Activated naive CD8-positive, alpha-beta T cell treated with anti-CD3 and anti-CD28 coated beads, Interleukin-2, amount 10 ng/mL, durations not matched to agents 7 days and 5 days (primary cell): ENCODE results near the gene C11orf91. TPM values are rescaled to one million over a fixed set of nuclear protein-coding genes. Genes with fewer than 3 reads are reported as not detected.

Experiments
- ATAC-seq: fragments of 150-1000 bp; cut with Tn5 transposase; one replicate; pipeline ENCODE4 v1.10.0; 2021; ENCODE audit warnings: low read depth, moderate library complexity
- POLR2A ChIA-PET: fragments of 350-600 bp; sonication (Branson Sonifier 250); formaldehyde crosslinking; loops from one replicate; lab custom pipeline; 2021; ENCODE audit warnings: antibody characterized with exemption; lab: Charles Lee
- DNase-seq: peaks from one replicate; pipeline ENCODE4 v3.0.0; 2021
- H3K27ac Mint-ChIP-seq: one replicate; pipeline ENCODE4 v1.8.0; 2022; ENCODE audit warnings: mild to moderate bottlenecking, mixed read lengths
- H3K27me3 Mint-ChIP-seq: one replicate; pipeline ENCODE4 v1.8.0; 2022; ENCODE audit warnings: mild to moderate bottlenecking, moderate library complexity, mixed read lengths
- H3K36me3 Mint-ChIP-seq: one replicate; pipeline ENCODE4 v1.8.0; 2021; ENCODE audit warnings: mild to moderate bottlenecking, mixed read lengths
- H3K4me1 Mint-ChIP-seq: one replicate; pipeline ENCODE4 v1.8.0; 2021; ENCODE audit warnings: mixed read lengths
- H3K4me3 Mint-ChIP-seq: one replicate; pipeline ENCODE4 v1.8.0; 2022; ENCODE audit warnings: mild to moderate bottlenecking, moderate library complexity, mixed read lengths
- H3K9me3 Mint-ChIP-seq: one replicate; pipeline ENCODE4 v1.8.0; 2021; ENCODE audit warnings: mixed read lengths
- total RNA-seq, 2 experiments: library from RNA; stranded (reverse); gene quantifications; one replicate each; pipeline ENCODE4 v1.2.3, GENCODE V29; 2021

The C11orf91 gene
- under 1 TPM in 1 of 2 experiments, not detected in 1; 0.40 TPM for total RNA-seq

GRCh38 chr11:33700502-33701271, at the start of gene C11orf91:
TSS of gene C11orf91 (minus strand) at chr11:33700826. CDS start at chr11:33700740, 86 bp downstream.
- DNase-seq (peak; percentile 99), ATAC-seq (peak; percentile 93)
- Mint-ChIP-seq H3K27me3 (peaks cover 32% of the 10 kb centered on the region), H3K27ac (peak within 1 kb of the TSS; percentile 82), H3K4me3 (peak within 1 kb of the TSS; percentile 83), H3K36me3 (no peaks in the 10 kb centered on the region), H3K4me1 (peaks cover 22% of the 10 kb centered on the region), H3K9me3 (no peaks in the 10 kb centered on the region)
- POLR2A ChIA-PET, result interaction anchor here (0.9 to 1.0 kb wide), 2 partner anchors 36 to 47 kb away, joined by 3 read pairs; no protein-coding TSS in a partner anchor

GRCh38 chr11:33747979-33748378, 47.4 kb upstream of the C11orf91 start:
- H3K9me3 Mint-ChIP-seq, result no peaks in the 10 kb centered on the region
- no peak overlapping the region for H3K27ac Mint-ChIP-seq
- H3K4me1 Mint-ChIP-seq, result no peaks in the 10 kb centered on the region
- H3K4me3 Mint-ChIP-seq, result no peak overlapping the region
- no peaks in the 10 kb centered on the region for H3K27me3 Mint-ChIP-seq
- DNase-seq (no peak), ATAC-seq (no peak)
- peaks cover 14% of the 10 kb centered on the region for H3K36me3 Mint-ChIP-seq
- POLR2A ChIA-PET, result interaction anchor here (1.0 kb wide), 1 partner anchor 47 kb away, joined by 3 read pairs; the partner anchor contains the start of gene C11orf91

GRCh38 chr11:33743291-33743690, 42.7 kb upstream of the C11orf91 start:
- Mint-ChIP-seq H3K4me1 (no peaks in the 10 kb centered on the region), H3K4me3 (no peak overlapping the region), H3K27me3 (peaks cover 3% of the 10 kb centered on the region), H3K9me3 (no peaks in the 10 kb centered on the region), H3K27ac (no peak overlapping the region), H3K36me3 (peaks cover 13% of the 10 kb centered on the region)
- POLR2A ChIA-PET, result no interaction called here
- DNase-seq, result no peak
- no peak for ATAC-seq

GRCh38 chr11:33742249-33742851, 41.7 kb upstream of the C11orf91 start:
- Mint-ChIP-seq H3K4me3 (no peak overlapping the region), H3K27me3 (peaks cover 9% of the 10 kb centered on the region), H3K9me3 (no peaks in the 10 kb centered on the region), H3K36me3 (peaks cover 13% of the 10 kb centered on the region), H3K27ac (no peak overlapping the region), H3K4me1 (no peaks in the 10 kb centered on the region)
- ATAC-seq, result no peak
- POLR2A ChIA-PET, result no interaction called here
- DNase-seq, result no peak

- peaks cover 9% of the 10 kb centered on the region for H3K27me3 Mint-ChIP-seq
- peaks cover 10% of the 10 kb centered on the region for H3K36me3 Mint-ChIP-seq
- H3K4me1 Mint-ChIP-seq, result peaks cover 4% of the 10 kb centered on the region
Measured at GRCh38 chr11:33741806-33742205, 41.2 kb upstream of the C11orf91 start.

GRCh38 chr11:33737362-33737821, 36.8 kb upstream of the C11orf91 start:
- no peak overlapping the region for H3K4me3 Mint-ChIP-seq
- POLR2A ChIA-PET, result interaction anchor here (1.4 kb wide), 1 partner anchor 37 kb away, joined by 5 read pairs; the partner anchor contains the start of gene FBXO3
- DNase-seq (no peak), ATAC-seq (no peak)
- no peak overlapping the region for H3K27ac Mint-ChIP-seq
- no peaks in the 10 kb centered on the region for H3K9me3 Mint-ChIP-seq
- peaks cover 9% of the 10 kb centered on the region for H3K36me3 Mint-ChIP-seq
- peaks cover 22% of the 10 kb centered on the region for H3K4me1 Mint-ChIP-seq
- H3K27me3 Mint-ChIP-seq, result peaks cover 9% of the 10 kb centered on the region

More at GRCh38 chr11:33741806-33742205, 41.2 kb upstream of the C11orf91 start:
- ATAC-seq (no peak), DNase-seq (no peak)
- Mint-ChIP-seq H3K27ac (no peak overlapping the region), H3K9me3 (no peaks in the 10 kb centered on the region), H3K4me3 (no peak overlapping the region)
- POLR2A ChIA-PET, result no interaction called here

GRCh38 chr11:33736148-33736812, 35.7 kb upstream of the C11orf91 start, which contains the start of gene CD59:
TSS of gene CD59 (minus strand) at chr11:33736423. CDS start at chr11:33722445, 13,978 bp downstream.
- H3K4me3 Mint-ChIP-seq, result peak within 1 kb of the TSS; percentile 89
- peak within 1 kb of the TSS; percentile 81 for H3K27ac Mint-ChIP-seq
- peaks cover 27% of the 10 kb centered on the region for H3K4me1 Mint-ChIP-seq
- DNase-seq (peak; percentile 89), ATAC-seq (peak; percentile 84)
- H3K36me3 Mint-ChIP-seq, result peaks cover 10% of the 10 kb centered on the region
- H3K27me3 Mint-ChIP-seq, result peaks cover 9% of the 10 kb centered on the region
- POLR2A ChIA-PET, result interaction anchor here (0.6 to 1.4 kb wide), 5 partner anchors 19 to 781 kb away, joined by 3 to 5 read pairs (median 3); partner anchors contain the start of gene FBXO3
- no peaks in the 10 kb centered on the region for H3K9me3 Mint-ChIP-seq

- POLR2A ChIA-PET, result interaction anchor here (0.7 kb wide), 4 partner anchors 297 to 780 kb away, joined by 3 to 5 read pairs (median 3); no protein-coding TSS in a partner anchor
- Mint-ChIP-seq H3K36me3 (peaks cover 10% of the 10 kb centered on the region), H3K4me3 (peak overlapping the region; percentile 89), H3K9me3 (no peaks in the 10 kb centered on the region), H3K4me1 (peaks cover 27% of the 10 kb centered on the region), H3K27me3 (peaks cover 9% of the 10 kb centered on the region), H3K27ac (peak overlapping the region; percentile 81)
- DNase-seq (peak; percentile 55), ATAC-seq (peak; percentile 32)
Measured at GRCh38 chr11:33735271-33736147, 34.9 kb upstream of the C11orf91 start.

- POLR2A ChIA-PET, result no interaction called here
- ATAC-seq (no peak), DNase-seq (no peak)
- H3K4me3 Mint-ChIP-seq, result peak overlapping the region; percentile 89
- peaks cover 27% of the 10 kb centered on the region for H3K4me1 Mint-ChIP-seq
- no peaks in the 10 kb centered on the region for H3K9me3 Mint-ChIP-seq
- H3K27me3 Mint-ChIP-seq, result peaks cover 9% of the 10 kb centered on the region
- H3K27ac Mint-ChIP-seq, result peak overlapping the region; percentile 81
- H3K36me3 Mint-ChIP-seq, result peaks cover 10% of the 10 kb centered on the region
Measured at GRCh38 chr11:33734441-33735270, 34.0 kb upstream of the C11orf91 start.

GRCh38 chr11:33733980-33734379, 33.4 kb upstream of the C11orf91 start:
- Mint-ChIP-seq H3K4me3 (no peak overlapping the region), H3K9me3 (no peaks in the 10 kb centered on the region), H3K36me3 (peaks cover 13% of the 10 kb centered on the region), H3K4me1 (peaks cover 29% of the 10 kb centered on the region), H3K27ac (no peak overlapping the region), H3K27me3 (peaks cover 9% of the 10 kb centered on the region)
- POLR2A ChIA-PET, result no interaction called here
- DNase-seq (no peak), ATAC-seq (no peak)

- Mint-ChIP-seq H3K27me3 (no peaks in the 10 kb centered on the region), H3K36me3 (peaks cover 19% of the 10 kb centered on the region), H3K4me3 (no peak overlapping the region), H3K27ac (no peak overlapping the region), H3K4me1 (peaks cover 26% of the 10 kb centered on the region), H3K9me3 (no peaks in the 10 kb centered on the region)
- POLR2A ChIA-PET, result no interaction called here
- ATAC-seq, result no peak
- DNase-seq, result no peak
Measured at GRCh38 chr11:33731723-33732531, 31.3 kb upstream of the C11orf91 start.
